H9 (cell line): ENCODE data around the gene CISD1. TPM values are rescaled to one million over a fixed set of nuclear protein-coding genes. Genes with fewer than 3 reads are reported as not detected.

ENCODE experiments used
- DNase-seq: peaks from one replicate; pipeline ENCODE4 v3.0.0-alpha.2; 2017
- H2AFZ ChIP-seq: one replicate; pipeline ENCODE4 v1.6.1; 2013; ENCODE audit warnings: mild to moderate bottlenecking, low read length, control low read depth, moderate library complexity
- H2AK5ac ChIP-seq: 2 replicates; pipeline ENCODE4 v1.6.1; 2013; ENCODE audit warnings: low read length, control low read depth, mixed read lengths; ENCODE audit not compliant: insufficient read length
- H2BK120ac ChIP-seq: one replicate; pipeline ENCODE4 v1.6.1; 2013; ENCODE audit warnings: low read depth, mild to moderate bottlenecking, low read length, control low read depth, inconsistent platforms; ENCODE audit not compliant: poor library complexity, severe bottlenecking
- H2BK12ac ChIP-seq: 2 replicates; pipeline ENCODE4 v1.6.1; 2013; ENCODE audit warnings: low read length, control low read depth, mixed read lengths, low read depth; ENCODE audit not compliant: insufficient read length
- H2BK15ac ChIP-seq: 2 replicates; pipeline ENCODE4 v1.6.1; 2013; ENCODE audit warnings: low read depth, low read length, control low read depth
- H2BK20ac ChIP-seq: one replicate; pipeline ENCODE4 v1.6.1; 2013; ENCODE audit warnings: low read depth, mild to moderate bottlenecking, low read length, control low read depth, inconsistent platforms; ENCODE audit not compliant: poor library complexity, severe bottlenecking
- H2BK5ac ChIP-seq: 2 replicates; pipeline ENCODE4 v1.6.1; 2013; ENCODE audit warnings: low read length, control low read depth, mixed read lengths; ENCODE audit not compliant: insufficient read length
- H3K14ac ChIP-seq: 2 replicates; pipeline ENCODE4 v1.6.1; 2013; ENCODE audit warnings: low read length, control low read depth; ENCODE audit not compliant: insufficient read depth
- H3K18ac ChIP-seq: 2 replicates; pipeline ENCODE4 v1.6.1; 2013; ENCODE audit warnings: low read depth, mild to moderate bottlenecking, mixed read lengths, low read length, control low read depth; ENCODE audit not compliant: insufficient read length
- H3K23ac ChIP-seq: 2 replicates; pipeline ENCODE4 v1.6.1; 2013; ENCODE audit warnings: low read length, control low read depth, mixed read lengths, low read depth; ENCODE audit not compliant: insufficient read length
- H3K23me2 ChIP-seq: 2 replicates; pipeline ENCODE4 v1.6.1; 2013; ENCODE audit warnings: low read depth, mild to moderate bottlenecking, mixed read lengths, low read length, control low read depth; ENCODE audit not compliant: insufficient read length, poor library complexity, severe bottlenecking
- H3K27ac ChIP-seq: 2 replicates; pipeline ENCODE4 v1.5.1; 2013; ENCODE audit warnings: low read length, control low read depth, mixed read lengths, low read depth; ENCODE audit not compliant: insufficient read length
- H3K27me3 ChIP-seq: 2 replicates; pipeline ENCODE4 v1.6.1; 2013; ENCODE audit warnings: low read length, control low read depth, inconsistent platforms; ENCODE audit not compliant: insufficient read depth
- H3K4ac ChIP-seq: 2 replicates; pipeline ENCODE4 v1.6.1; 2013; ENCODE audit warnings: low read depth, mild to moderate bottlenecking, control low read depth, inconsistent platforms, low read length, moderate library complexity
- H3K4me1 ChIP-seq: 2 replicates; pipeline ENCODE4 v1.6.1; 2013; ENCODE audit warnings: low read length, control low read depth, inconsistent platforms; ENCODE audit not compliant: insufficient read depth
- H3K4me2 ChIP-seq: 2 replicates; pipeline ENCODE4 v1.6.1; 2013; ENCODE audit warnings: low read length, control low read depth, mixed read lengths; ENCODE audit not compliant: insufficient read length, insufficient read depth
- H3K56ac ChIP-seq: 2 replicates; pipeline ENCODE4 v1.6.1; 2013; ENCODE audit warnings: low read depth, mild to moderate bottlenecking, mixed read lengths, low read length, control low read depth; ENCODE audit not compliant: insufficient read length
- H3K79me1 ChIP-seq: 2 replicates; pipeline ENCODE4 v1.6.1; 2013; ENCODE audit warnings: low read depth, mild to moderate bottlenecking, moderate library complexity, low read length, control low read depth, inconsistent platforms; ENCODE audit not compliant: insufficient read depth, poor library complexity, severe bottlenecking
- H3K79me2 ChIP-seq: 2 replicates; pipeline ENCODE4 v1.6.1; 2013; ENCODE audit warnings: low read length, control low read depth, inconsistent platforms; ENCODE audit not compliant: insufficient read depth
- H3K9ac ChIP-seq: 2 replicates; pipeline ENCODE4 v1.6.1; 2013; ENCODE audit warnings: low read length, control low read depth, mixed read lengths; ENCODE audit not compliant: insufficient read length; ENCODE audit errors: extremely low read depth
- H3K9me3 ChIP-seq: one replicate; pipeline ENCODE4 v1.6.1; 2013; ENCODE audit warnings: low read depth, low read length, inconsistent platforms; ENCODE audit not compliant: control insufficient read depth
- H3T11ph ChIP-seq: one replicate; pipeline ENCODE4 v1.6.1; 2013; ENCODE audit warnings: mild to moderate bottlenecking, low read length, control low read depth, inconsistent platforms
- H4K20me1 ChIP-seq: one replicate; pipeline ENCODE4 v1.6.1; 2013; ENCODE audit not compliant: control insufficient read depth, insufficient read length, insufficient read depth
- H4K5ac ChIP-seq: 2 replicates; pipeline ENCODE4 v1.6.1; 2013; ENCODE audit warnings: low read depth, mild to moderate bottlenecking, mixed read lengths, low read length, control low read depth; ENCODE audit not compliant: insufficient read length
- H4K8ac ChIP-seq: replicated peaks from 2 replicates; pipeline ENCODE4 v1.6.1; 2013; ENCODE audit warnings: low read length, control low read depth, mixed read lengths, low read depth; ENCODE audit not compliant: insufficient read length
- H4K91ac ChIP-seq: 2 replicates; pipeline ENCODE4 v1.6.1; 2013; ENCODE audit warnings: low read depth, mild to moderate bottlenecking, moderate library complexity, mixed read lengths, low read length, control low read depth; ENCODE audit not compliant: insufficient read length
- H3K27ac Mint-ChIP-seq, 3 experiments: 2 replicates in 2 of 3; 3 replicates in 1 of 3; pipeline ENCODE4 v1.8.0; 2020 to 2021; ENCODE audit warnings: mixed read lengths in 3 of 3, mild to moderate bottlenecking in 1 of 3, moderate library complexity in 1 of 3
- H3K27me3 Mint-ChIP-seq: 2 replicates; pipeline ENCODE4 v1.8.0; 2021; ENCODE audit warnings: low read depth, mild to moderate bottlenecking, moderate library complexity, mixed read lengths
- H3K36me3 Mint-ChIP-seq, 3 experiments: 2 replicates in 2 of 3; 3 replicates in 1 of 3; pipeline ENCODE4 v1.8.0; 2020 to 2021; ENCODE audit warnings: low read depth in 3 of 3, mixed read lengths in 3 of 3; ENCODE audit not compliant: insufficient read depth in 1 of 3
- H3K4me1 Mint-ChIP-seq, 2 experiments: 2 replicates each; pipeline ENCODE4 v1.8.0; 2020; ENCODE audit warnings: mixed read lengths in 2 of 2
- H3K4me3 Mint-ChIP-seq, 2 experiments: 2 replicates in 1 of 2; 3 replicates in 1 of 2; pipeline ENCODE4 v1.8.0; 2020 to 2021; ENCODE audit warnings: mild to moderate bottlenecking in 2 of 2, mixed read lengths in 2 of 2, moderate library complexity in 1 of 2
- H3K9me3 Mint-ChIP-seq, 2 experiments: 2 replicates in 1 of 2; 3 replicates in 1 of 2; pipeline ENCODE4 v1.8.0; 2020; ENCODE audit warnings: mild to moderate bottlenecking in 2 of 2, mixed read lengths in 2 of 2, moderate library complexity in 1 of 2
- WGBS: extraction: QIAGEN DNeasy Blood & Tissue Kit; methylation state at CpG from one replicate; pipeline ENCODE4 v1.1.7; 2013; ENCODE audit warnings: missing lambda C conversion rate, low lambda C conversion rate, mixed read lengths; ENCODE audit not compliant: insufficient read length; ENCODE audit errors: extremely low coverage; 5-methylcytosine and 5-hydroxymethylcytosine counted together
- total RNA-seq: library from RNA; stranded (reverse); gene quantifications from 2 replicates; pipeline ENCODE4 v1.2.1, GENCODE V29; 2021
- TF ChIP-seq, protein P1 (sequence below): fragments of 200-600 bp; sonication (generic); conservative IDR thresholded peaks from 3 replicates; pipeline ENCODE4 v1.8.0; 2021; ENCODE audit warnings: antibody characterized with exemption, mild to moderate bottlenecking

Gene CISD1
- total RNA-seq, 1 experiment from 2014 or later, result 42.0 TPM

DNA sequence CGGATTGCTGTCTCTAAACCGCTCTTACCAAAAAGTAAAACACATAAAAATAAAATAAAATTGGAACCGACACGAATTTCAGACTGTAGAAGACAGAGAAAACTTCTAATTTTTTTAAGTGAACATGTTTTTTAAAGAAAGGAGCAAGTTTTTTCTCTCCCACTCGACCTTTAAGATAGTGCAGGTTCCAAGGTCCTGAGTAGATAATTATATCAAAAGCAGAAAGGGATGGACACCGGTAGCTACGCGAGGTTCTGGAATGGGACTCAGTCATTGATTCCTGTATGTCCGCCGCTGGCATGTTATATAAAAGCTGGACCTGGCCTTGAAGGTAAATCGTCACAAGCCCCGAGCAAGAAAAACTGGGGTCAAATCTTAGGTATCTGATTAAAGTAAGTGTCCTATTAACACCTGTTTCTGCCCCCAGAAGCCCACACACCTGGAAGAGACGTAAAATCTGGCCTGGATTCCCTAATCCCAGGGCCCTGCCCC lies 462 bp upstream of the CISD1 start:
- peaks cover 3% of the 10 kb centered on the region for H3K79me1 ChIP-seq
- Mint-ChIP-seq H3K9me3 (no peaks in the 10 kb centered on the region; a peak in 1 of 5 replicates), H3K4me3 (peak overlapping the region; percentile 90 to 98), H3K27me3 (no peaks in the 10 kb centered on the region; the same call in 1 of the 2 replicates), H3K4me1 (peaks cover 34 to 43% of the 10 kb centered on the region in 2 experiments), H3K27ac (peak overlapping the region; percentile 71 to 96 (median 81); a peak in 6 of 7 replicates), H3K36me3 (peaks cover 0 to 4% (median 0%) of the 10 kb centered on the region in 3 experiments; a peak in 2 of 7 replicates)
- no peak overlapping the region for H4K5ac ChIP-seq
- H2BK20ac ChIP-seq, result no peak overlapping the region
- no CpG with 5 or more reads among the region's 13 CpGs for WGBS
- no peak overlapping the region for H4K91ac ChIP-seq
- no peak overlapping the region for H3T11ph ChIP-seq
- H3K23me2 ChIP-seq, result peaks cover 14% of the 10 kb centered on the region
- H3K4me1 ChIP-seq, result peaks cover 2% of the 10 kb centered on the region; the same call in 1 of the 2 replicates
- H4K8ac ChIP-seq, result no peak overlapping the region
- H3K56ac ChIP-seq, result no peak overlapping the region
- TF ChIP-seq, protein P1, sequence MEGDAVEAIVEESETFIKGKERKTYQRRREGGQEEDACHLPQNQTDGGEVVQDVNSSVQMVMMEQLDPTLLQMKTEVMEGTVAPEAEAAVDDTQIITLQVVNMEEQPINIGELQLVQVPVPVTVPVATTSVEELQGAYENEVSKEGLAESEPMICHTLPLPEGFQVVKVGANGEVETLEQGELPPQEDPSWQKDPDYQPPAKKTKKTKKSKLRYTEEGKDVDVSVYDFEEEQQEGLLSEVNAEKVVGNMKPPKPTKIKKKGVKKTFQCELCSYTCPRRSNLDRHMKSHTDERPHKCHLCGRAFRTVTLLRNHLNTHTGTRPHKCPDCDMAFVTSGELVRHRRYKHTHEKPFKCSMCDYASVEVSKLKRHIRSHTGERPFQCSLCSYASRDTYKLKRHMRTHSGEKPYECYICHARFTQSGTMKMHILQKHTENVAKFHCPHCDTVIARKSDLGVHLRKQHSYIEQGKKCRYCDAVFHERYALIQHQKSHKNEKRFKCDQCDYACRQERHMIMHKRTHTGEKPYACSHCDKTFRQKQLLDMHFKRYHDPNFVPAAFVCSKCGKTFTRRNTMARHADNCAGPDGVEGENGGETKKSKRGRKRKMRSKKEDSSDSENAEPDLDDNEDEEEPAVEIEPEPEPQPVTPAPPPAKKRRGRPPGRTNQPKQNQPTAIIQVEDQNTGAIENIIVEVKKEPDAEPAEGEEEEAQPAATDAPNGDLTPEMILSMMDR, result no peak
- no peaks in the 10 kb centered on the region for H4K20me1 ChIP-seq
- H3K27me3 ChIP-seq, result no peaks in the 10 kb centered on the region
- DNase-seq, result no peak
- H2BK12ac ChIP-seq, result no peak overlapping the region
- no peak overlapping the region for H3K9ac ChIP-seq
- H2BK120ac ChIP-seq, result no peak overlapping the region
- no peak overlapping the region for H3K18ac ChIP-seq
- no peak overlapping the region for H2AK5ac ChIP-seq
- no peak overlapping the region for H3K23ac ChIP-seq
- H3K4ac ChIP-seq, result no peak overlapping the region
- no peak overlapping the region for H3K14ac ChIP-seq
- no peaks in the 10 kb centered on the region for H3K9me3 ChIP-seq
- H2AFZ ChIP-seq, result peak overlapping the region; percentile 79
- H3K79me2 ChIP-seq, result peaks cover 10% of the 10 kb centered on the region; the same call in 1 of the 2 replicates
- no peak overlapping the region for H2BK5ac ChIP-seq
- H3K4me2 ChIP-seq, result peak overlapping the region; percentile 98
- no peak overlapping the region for H2BK15ac ChIP-seq
- no peak overlapping the region for H3K27ac ChIP-seq
